ENCODE measurements around the gene HOMER2. TPM values are rescaled to one million over a fixed set of nuclear protein-coding genes. Genes with fewer than 3 reads are reported as not detected.

The HOMER2 gene
- total and polyA plus RNA-seq, 2 of the 13 experiments (the other 11 are each of a cell fraction or from before 2014, with no cell fraction given) = 12.9 to 14.1 TPM

- Histone ChIP-seq H3K9me3 (ENCODE audit: low read length) (no peaks in the 10 kb centered on the region), H3K4me2 (ENCODE audit: low read depth, low read length) (no peak overlapping the region), H2AFZ (ENCODE audit: low read length) (no peak overlapping the region), H3K36me3 (replicated peaks in 1 of 2; ENCODE audit: control insufficient read depth in 1 of 2, insufficient read depth in 2 of 2, low read length in 2 of 2) (no peaks in the 10 kb centered on the region), H3K9ac (ENCODE audit: insufficient read depth, low read depth, low read length) (no peak overlapping the region), H3K4me3 (replicated peaks in 1 of 3; ENCODE audit: insufficient read depth in 1 of 3, low read depth in 2 of 3, low read length in 3 of 3) (no peak overlapping the region), H3K27ac (ENCODE audit: extremely low read length, insufficient read depth, low read length) (no peak overlapping the region), H3K27me3 (ENCODE audit: control insufficient read depth in 1 of 2, insufficient read depth in 2 of 2, low read length in 2 of 2) (no peaks in the 10 kb centered on the region), H4K20me1 (ENCODE audit: insufficient read depth, low read length) (no peaks in the 10 kb centered on the region), H3K4me1 (ENCODE audit: insufficient read depth, low read length) (no peaks in the 10 kb centered on the region), H3K79me2 (ENCODE audit: insufficient read depth, low read length) (no peaks in the 10 kb centered on the region)
- in situ Hi-C loops (cut with HindIII; ENCODE audit: extremely low pct_ligation_motif_present, low pct_unique_long_range_greater_than_20kb) (no loop called here), intact Hi-C loops (cut with micrococcal nuclease; ENCODE audit: unreplicated experiment) (no loop called here)
- DNase-seq (ENCODE audit: low spot score) (no peak), FAIRE-seq (no peak), ATAC-seq (no peak)
- 66% methylated on average over 5 of the region's 5 CpGs for WGBS (ENCODE audit: low lambda C conversion rate)
- CTCF ChIA-PET (ENCODE audit: low intra/inter-chr PET ratio, low total read pairs) = no interaction called here
- POLR2A ChIA-PET = no interaction called here
- TF ChIP-seq MAFF (IDR thresholded peaks at IDR 0.05; ENCODE audit: low read depth, low read length) (0 out of 2 replicates have a peak, but pooled peaks have one; percentile 13), ZNF878 (CRISPR knock-in tag; IDR thresholded peaks at IDR 0.05) (no peak), MAFK (conservative IDR thresholded peaks at IDR 0.05 in 1 of 2, IDR thresholded peaks at IDR 0.05 in 1 of 2; ENCODE audit: low read length in 2 of 2) (peak; percentile 31 to 68; a peak in 3 of 4 replicates)
- BruUV-seq (replicated peaks) = no TSS peak
These were observed 74.2 kb downstream of the HOMER2 start for GRCh38 chr15:82878325-82878724.

DNA sequence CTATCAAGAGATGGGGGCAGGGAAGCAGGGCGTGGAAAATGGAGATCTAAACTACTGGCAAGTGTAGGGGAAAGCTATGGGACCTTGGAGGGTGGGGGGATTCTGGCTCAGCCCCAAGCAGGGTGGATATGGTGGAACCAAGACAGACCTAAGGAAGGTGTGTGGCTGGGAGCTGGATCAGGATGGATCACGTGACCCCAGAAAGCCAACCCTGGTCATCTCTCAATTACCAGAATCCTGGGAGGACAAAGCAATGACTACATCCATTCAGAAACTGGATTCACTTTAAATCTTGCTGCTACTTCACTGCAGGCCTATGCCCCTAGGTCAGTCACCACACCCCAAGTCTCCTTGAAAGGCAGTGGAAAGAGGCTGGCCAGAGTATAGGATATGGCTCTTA lies 74.7 kb downstream of the HOMER2 start:
- in situ Hi-C loops (cut with HindIII; ENCODE audit: extremely low pct_ligation_motif_present, low pct_unique_long_range_greater_than_20kb) = no loop called here
- H3K4me2 ChIP-seq (ENCODE audit: low read depth, low read length) = no peak overlapping the region
- H3K79me2 ChIP-seq (ENCODE audit: insufficient read depth, low read length) = no peaks in the 10 kb centered on the region
- CTCF ChIA-PET (ENCODE audit: low intra/inter-chr PET ratio, low total read pairs) = no interaction called here
- no peak overlapping the region for H3K27ac ChIP-seq (ENCODE audit: extremely low read length, insufficient read depth, low read length)
- H3K36me3 ChIP-seq (replicated peaks in 1 of 2; ENCODE audit: control insufficient read depth in 1 of 2, insufficient read depth in 2 of 2, low read length in 2 of 2) = no peaks in the 10 kb centered on the region
- no TSS peak for BruUV-seq (replicated peaks)
- intact Hi-C loops (cut with micrococcal nuclease; ENCODE audit: unreplicated experiment) = no loop called here
- ATAC-seq (no peak), FAIRE-seq (no peak), DNase-seq (ENCODE audit: low spot score) (no peak)
- 74% methylated on average over 2 of the region's 2 CpGs for WGBS (ENCODE audit: low lambda C conversion rate)
- POLR2A ChIA-PET = no interaction called here
- TF ChIP-seq ZNF713 (CRISPR knock-in tag; IDR thresholded peaks at IDR 0.05) = no peak
- TF ChIP-seq SOX6 (IDR thresholded peaks at IDR 0.05) = no peak
- TF ChIP-seq SOX6 (CRISPR knock-in tag; IDR thresholded peaks at IDR 0.05) = no peak
- no peak for TF ChIP-seq ZNF383 (CRISPR knock-in tag; IDR thresholded peaks at IDR 0.05; ENCODE audit: borderline replicate concordance)
- no peak for TF ChIP-seq MLX (CRISPR knock-in tag; IDR thresholded peaks at IDR 0.05)
- no peak for TF ChIP-seq ZFAT (CRISPR knock-in tag; conservative IDR thresholded peaks at IDR 0.05)
- no peak for TF ChIP-seq GFI1 (CRISPR knock-in tag; IDR thresholded peaks at IDR 0.05; ENCODE audit: borderline replicate concordance)
- no peak for TF ChIP-seq AKAP8 (CRISPR knock-in tag; IDR thresholded peaks at IDR 0.05)
- no peak for TF ChIP-seq ZBTB38 (CRISPR knock-in tag; IDR thresholded peaks at IDR 0.05)
- TF ChIP-seq PTBP1 (IDR thresholded peaks at IDR 0.05; ENCODE audit: low read depth, low read length, poor library complexity, severe bottlenecking) = no peak
- TF ChIP-seq EP300 (IDR thresholded peaks at IDR 0.05; ENCODE audit: low read depth in 2 of 2, low read length in 2 of 2) = no peak
- no peak for TF ChIP-seq EP300 (CRISPR knock-in tag; IDR thresholded peaks at IDR 0.05; ENCODE audit: borderline replicate concordance)
- H3K9ac ChIP-seq (ENCODE audit: insufficient read depth, low read depth, low read length) = no peak overlapping the region
- no peaks in the 10 kb centered on the region for H3K27me3 ChIP-seq (ENCODE audit: control insufficient read depth in 1 of 2, insufficient read depth in 2 of 2, low read length in 2 of 2)
- H3K4me3 ChIP-seq (replicated peaks in 1 of 3; ENCODE audit: insufficient read depth in 1 of 3, low read depth in 2 of 3, low read length in 3 of 3) = no peak overlapping the region
- no peaks in the 10 kb centered on the region for H3K9me3 ChIP-seq (ENCODE audit: low read length)
- no peaks in the 10 kb centered on the region for H4K20me1 ChIP-seq (ENCODE audit: insufficient read depth, low read length)
- H2AFZ ChIP-seq (ENCODE audit: low read length) = no peak overlapping the region
- H3K4me1 ChIP-seq (ENCODE audit: insufficient read depth, low read length) = no peaks in the 10 kb centered on the region
